Measurements from ENCODE around the gene ARL15.

Gene ARL15

GRCh38 chr5:54315736-54316528 lies 5.6 kb upstream of the ARL15 start:
- DNase-seq (ENCODE audit: low read depth, low spot score) = no peak
- H3K27ac ChIP-seq = no peak overlapping the region

- H3K27ac ChIP-seq = no peak overlapping the region
- no peak for DNase-seq (ENCODE audit: low read depth, low spot score)
Measured at GRCh38 chr5:54313311-54314270, 3.2 kb upstream of the ARL15 start.

- H3K27ac ChIP-seq = no peak overlapping the region
- DNase-seq (ENCODE audit: low read depth, low spot score) = no peak
Measured at GRCh38 chr5:54312499-54312898, 2.1 kb upstream of the ARL15 start.

GRCh38 chr5:54311176-54311677 lies 854 bp upstream of the ARL15 start:
- DNase-seq (ENCODE audit: low read depth, low spot score) = no peak
- peak overlapping the region; percentile 75 for H3K27ac ChIP-seq

- peak overlapping the region; percentile 75 for H3K27ac ChIP-seq
- no peak for DNase-seq (ENCODE audit: low read depth, low spot score)
Measured at GRCh38 chr5:54309691-54310432, 511 bp downstream of the ARL15 start.

GRCh38 chr5:54309276-54309675 lies 1.1 kb downstream of the ARL15 start:
- no peak for DNase-seq (ENCODE audit: low read depth, low spot score)
- peak overlapping the region; percentile 75 for H3K27ac ChIP-seq

- H3K27ac ChIP-seq = no peak overlapping the region
- DNase-seq (ENCODE audit: low read depth, low spot score) = no peak
Measured at GRCh38 chr5:54307583-54307982, 2.8 kb downstream of the ARL15 start.

GRCh38 chr5:54306893-54307292 lies 3.5 kb downstream of the ARL15 start:
- DNase-seq (ENCODE audit: low read depth, low spot score) = no peak
- H3K27ac ChIP-seq = no peak overlapping the region

- DNase-seq (ENCODE audit: low read depth, low spot score) = no peak
- H3K27ac ChIP-seq = no peak overlapping the region
Measured at GRCh38 chr5:54305737-54306136, 4.6 kb downstream of the ARL15 start.

- no peak for DNase-seq (ENCODE audit: low read depth, low spot score)
Measured at GRCh38 chr5:54304040-54304439, 6.3 kb downstream of the ARL15 start.

GRCh38 chr5:54302267-54302687 lies 8.1 kb downstream of the ARL15 start:
- peak; percentile 24 for DNase-seq (ENCODE audit: low read depth, low spot score)
- H3K27ac ChIP-seq = no peak overlapping the region

More at GRCh38 chr5:54304040-54304439, 6.3 kb downstream of the ARL15 start:
- H3K27ac ChIP-seq = no peak overlapping the region

- no peak overlapping the region for H3K27ac ChIP-seq
- no peak for DNase-seq (ENCODE audit: low read depth, low spot score)
Measured at GRCh38 chr5:54301849-54302248, 8.5 kb downstream of the ARL15 start.

- no peak for DNase-seq (ENCODE audit: low read depth, low spot score)
- H3K27ac ChIP-seq = no peak overlapping the region
Measured at GRCh38 chr5:54301220-54301619, 9.2 kb downstream of the ARL15 start.

GRCh38 chr5:54298947-54299346 lies 11.4 kb downstream of the ARL15 start:
- DNase-seq (ENCODE audit: low read depth, low spot score) = no peak

GRCh38 chr5:54296386-54296785 lies 14.0 kb downstream of the ARL15 start:
- no peak for DNase-seq (ENCODE audit: low read depth, low spot score)
- H3K27ac ChIP-seq = no peak overlapping the region

More at GRCh38 chr5:54298947-54299346, 11.4 kb downstream of the ARL15 start:
- no peak overlapping the region for H3K27ac ChIP-seq

GRCh38 chr5:54295651-54296276 lies 14.6 kb downstream of the ARL15 start:
- DNase-seq (ENCODE audit: low read depth, low spot score) = no peak
- no peak overlapping the region for H3K27ac ChIP-seq

- no peak overlapping the region for H3K27ac ChIP-seq
- no peak for DNase-seq (ENCODE audit: low read depth, low spot score)
Measured at GRCh38 chr5:54294097-54294667, 16.2 kb downstream of the ARL15 start.

- no peak overlapping the region for H3K27ac ChIP-seq
- no peak for DNase-seq (ENCODE audit: low read depth, low spot score)
Measured at GRCh38 chr5:54292866-54293265, 17.5 kb downstream of the ARL15 start.

- no peak for DNase-seq (ENCODE audit: low read depth, low spot score)
- no peak overlapping the region for H3K27ac ChIP-seq
Measured at GRCh38 chr5:54291498-54291897, 18.9 kb downstream of the ARL15 start.
